GM12878 (cell line): Measurements from ENCODE around the gene RAB28. TPM values are rescaled to one million over a fixed set of nuclear protein-coding genes. Genes with fewer than 3 reads are reported as not detected.

Experiments
- CBX5 ChIP-seq: sonication (generic); IDR thresholded peaks from 2 replicates; pipeline ENCODE4 v1.6.1; 2016; ENCODE audit warnings: low read depth, moderate library complexity, mild to moderate bottlenecking, inconsistent platforms
- CTCF ChIP-seq, 3 experiments: IDR thresholded peaks in 2 of 3; conservative IDR thresholded peaks in 1 of 3; 2 replicates each; pipeline ENCODE4 v1.5.1; 2011; ENCODE audit warnings: low read depth in 3 of 3, low read length in 3 of 3, mild to moderate bottlenecking in 3 of 3, control low read depth in 2 of 3, moderate library complexity in 2 of 3, inconsistent platforms in 1 of 3, mixed read lengths in 1 of 3; ENCODE audit not compliant: control insufficient read depth in 2 of 3, insufficient read depth in 1 of 3; ENCODE audit errors: extremely low read depth in 1 of 3
- EGR1 ChIP-seq, 2 experiments: IDR thresholded peaks; 1 replicate in 1 of 2; 2 replicates in 1 of 2; pipeline ENCODE4 v1.6.1; 2011 to 2012; ENCODE audit warnings: low read depth in 2 of 2, low read length in 2 of 2, borderline replicate concordance in 1 of 2, mild to moderate bottlenecking in 1 of 2, moderate library complexity in 1 of 2
- ELK1 ChIP-seq: IDR thresholded peaks from 2 replicates; pipeline ENCODE4 v1.6.1; 2012; ENCODE audit warnings: low read depth, low read length, improper control_type of control experiment
- GATAD2B ChIP-seq: fragments of 450-650 bp; conservative IDR thresholded peaks from 2 replicates; pipeline ENCODE4 v1.6.1; 2017; ENCODE audit warnings: low read depth, mild to moderate bottlenecking, moderate library complexity
- MTA2 ChIP-seq: fragments of 450-650 bp; IDR thresholded peaks from 2 replicates; pipeline ENCODE4 v1.6.1; 2016; ENCODE audit warnings: low read depth, mild to moderate bottlenecking, moderate library complexity
- MTA3 ChIP-seq: IDR thresholded peaks from 2 replicates; pipeline ENCODE4 v1.6.1; 2012; ENCODE audit warnings: low read length, inconsistent platforms, borderline replicate concordance
- NFIC ChIP-seq: IDR thresholded peaks from 2 replicates; pipeline ENCODE4 v1.6.1; 2012; ENCODE audit warnings: low read depth, mild to moderate bottlenecking, inconsistent platforms, low read length, moderate library complexity
- RFX5 ChIP-seq: IDR thresholded peaks from 2 replicates; pipeline ENCODE4 v1.6.1; 2011; ENCODE audit warnings: low read depth, low read length, improper control_type of control experiment
- SPI1 ChIP-seq: IDR thresholded peaks from 2 replicates; pipeline ENCODE4 v1.6.1; 2011; ENCODE audit warnings: low read depth, mild to moderate bottlenecking, low read length, moderate library complexity, borderline replicate concordance; ENCODE audit not compliant: insufficient read depth
- SREBF2 ChIP-seq: IDR thresholded peaks from 2 replicates; pipeline ENCODE4 v1.6.1; 2012; ENCODE audit warnings: mild to moderate bottlenecking, low read length
- USF1 ChIP-seq: IDR thresholded peaks from 2 replicates; pipeline ENCODE4 v1.6.1; 2011; ENCODE audit warnings: borderline replicate concordance, low read depth, mild to moderate bottlenecking, moderate library complexity, mixed read lengths, low read length; ENCODE audit not compliant: insufficient read depth; ENCODE audit errors: extremely low read length
- USF2 ChIP-seq: IDR thresholded peaks from 2 replicates; pipeline ENCODE4 v1.6.1; 2011; ENCODE audit warnings: low read depth, low read length, improper control_type of control experiment, borderline replicate concordance
- YBX1 ChIP-seq: fragments of 450-650 bp; IDR thresholded peaks from 2 replicates; pipeline ENCODE4 v1.6.1; 2016; ENCODE audit warnings: antibody characterized with exemption
- ZNF687 ChIP-seq: fragments of 450-650 bp; IDR thresholded peaks from 2 replicates; pipeline ENCODE4 v1.6.1; 2017; ENCODE audit warnings: mild to moderate bottlenecking, moderate library complexity
- polyA plus RNA-seq, 11 experiments: library from polyadenylated mRNA; depleted of rRNA in 4 of 11; unstranded in 6 of 11; stranded (reverse) in 5 of 11; fragments of >200 nt; fragmentation: Nextera tagmentation in 4 of 11; fragmentation: Illumina TruSeq in 1 of 11; extraction: Ambion mirVana in 4 of 11; extraction: Trizol in 1 of 11; gene quantifications; 1 replicate in 1 of 11; 2 replicates in 10 of 11; pipeline versions ENCODE4 v1.2.1 to v1.2.3, GENCODE V29; 2011 to 2016; ENCODE audit warnings: inconsistent platforms in 2 of 11, missing spikeins in 2 of 11, low read depth in 1 of 11
- total RNA-seq, 4 experiments: library from RNA; depleted of rRNA in 3 of 4; stranded (reverse); fragments of >200 nt in 3 of 4; fragmentation: Illumina TruSeq in 1 of 4; extraction: Trizol in 1 of 4; gene quantifications; 2 replicates each; pipeline versions ENCODE4 v1.2.1 to v1.2.3, GENCODE V29; 2013 to 2021

The RAB28 gene
- total and polyA plus RNA-seq, 10 of the 15 experiments (the other 5 are each of a cell fraction or from before 2014, with no cell fraction given) = 5.8 to 29.3 (median 16.9) TPM

- no peak for TF ChIP-seq EGR1 (IDR thresholded peaks at IDR 0.05; ENCODE audit: borderline replicate concordance in 1 of 2, low read depth in 2 of 2, low read length in 2 of 2)
- TF ChIP-seq YBX1 = no peak
- TF ChIP-seq NFIC = no peak
- no peak for TF ChIP-seq MTA3
- no peak for TF ChIP-seq ZNF687
- no peak for TF ChIP-seq GATAD2B
- TF ChIP-seq CTCF (IDR thresholded peaks at IDR 0.05 in 2 of 3, conservative IDR thresholded peaks at IDR 0.05 in 1 of 3; ENCODE audit: control insufficient read depth in 2 of 3, extremely low read depth in 1 of 3, insufficient read depth in 1 of 3, low read depth in 3 of 3, low read length in 3 of 3) = no peak
- no peak for TF ChIP-seq SREBF2
- no peak for TF ChIP-seq ELK1
- TF ChIP-seq RFX5 = no peak
- no peak for TF ChIP-seq MTA2
- TF ChIP-seq USF1 = no peak
- TF ChIP-seq SPI1 = no peak
- TF ChIP-seq USF2 = no peak
- TF ChIP-seq CBX5 = no peak
- TF ChIP-seq, all 136 proteins: peak for 0
These were observed 36.9 kb upstream of the RAB28 start (continued) for GRCh38 chr4:13521047-13521446.
